Activated CD4-positive, alpha-beta memory T cell treated with anti-CD3 and anti-CD28 coated beads for 36 hours (primary cell): ENCODE data around the gene TBCEL. TPM values are rescaled to one million over a fixed set of nuclear protein-coding genes. Genes with fewer than 3 reads are reported as not detected.

Source experiments
- CTCF ChIA-PET: fragments of 350-600 bp; sonication (Branson Sonifier 250); formaldehyde crosslinking; loops from one replicate; lab custom pipeline; 2021; ENCODE audit warnings: antibody characterized with exemption, inconsistent platforms; lab: Charles Lee
- POLR2A ChIA-PET: fragments of 350-600 bp; sonication (Branson Sonifier 250); formaldehyde crosslinking; loops from one replicate; lab custom pipeline; 2021; ENCODE audit warnings: antibody characterized with exemption; lab: Charles Lee
- DNase-seq: peaks from one replicate; pipeline ENCODE4 v3.0.0-alpha.2; 2020
- H3K27ac Mint-ChIP-seq: one replicate; pipeline ENCODE4 v1.8.0; 2021; ENCODE audit warnings: mixed read lengths
- H3K27me3 Mint-ChIP-seq: one replicate; pipeline ENCODE4 v1.8.0; 2021; ENCODE audit warnings: mixed read lengths
- H3K36me3 Mint-ChIP-seq: one replicate; pipeline ENCODE4 v1.8.0; 2021; ENCODE audit warnings: mixed read lengths
- H3K4me1 Mint-ChIP-seq: one replicate; pipeline ENCODE4 v1.8.0; 2021; ENCODE audit warnings: low read depth, mixed read lengths
- H3K4me3 Mint-ChIP-seq: one replicate; pipeline ENCODE4 v1.8.0; 2021; ENCODE audit warnings: mild to moderate bottlenecking, mixed read lengths
- H3K9me3 Mint-ChIP-seq: one replicate; pipeline ENCODE4 v1.8.0; 2021; ENCODE audit warnings: mixed read lengths
- intact Hi-C: fragments of 100-400 bp; cut with micrococcal nuclease; formaldehyde crosslinking; loops from one replicate; pipeline ENCODE4 v1.15.1; 2023
- total RNA-seq, 2 experiments: library from RNA; stranded (reverse); gene quantifications; one replicate each; pipeline ENCODE4 v1.2.3, GENCODE V29; 2021

TBCEL gene
- total RNA-seq, 2 experiments from 2014 or later: 6.0 to 6.7 TPM

DNA sequence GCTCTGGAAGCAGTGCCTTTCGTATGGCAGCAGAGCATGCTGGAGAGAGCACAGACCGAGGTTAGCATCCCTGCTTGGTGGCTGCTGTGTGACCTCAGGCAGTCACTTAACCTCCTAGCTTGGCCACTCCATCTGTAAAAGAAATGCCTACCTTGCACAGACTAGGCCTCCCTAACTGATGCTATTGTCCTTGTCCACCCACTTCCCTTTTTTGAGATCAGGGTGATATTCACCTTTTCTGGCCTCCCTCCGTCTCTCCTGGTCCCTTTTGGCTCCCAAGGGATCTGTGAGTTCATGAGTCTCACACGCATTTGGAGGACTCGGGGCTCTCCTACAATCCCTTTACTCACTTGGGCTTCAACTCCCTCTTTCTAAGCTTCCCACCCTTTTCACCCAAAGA is 114.4 kb downstream of the TBCEL start:
- H3K4me1 Mint-ChIP-seq: no peaks in the 10 kb centered on the region

DNA sequence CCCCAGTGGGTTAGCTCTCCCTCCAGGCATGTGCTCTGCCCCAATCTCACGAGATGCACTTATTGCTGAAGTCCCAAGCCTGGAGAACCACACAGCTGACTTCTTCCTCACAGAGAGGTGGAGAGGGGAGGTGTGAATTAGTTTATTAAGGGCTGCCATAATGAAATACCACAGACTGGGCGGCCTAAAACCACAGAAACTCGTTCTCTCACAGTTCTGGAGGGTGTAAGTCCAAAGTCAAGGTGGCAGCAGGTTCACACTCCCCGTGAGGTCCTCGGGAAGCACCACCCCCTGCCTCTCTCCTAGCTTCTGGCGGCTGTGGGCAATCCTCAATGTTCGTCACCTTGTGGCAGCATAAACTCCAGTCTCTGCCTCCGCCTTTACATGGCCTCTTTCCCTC is 116.5 kb downstream of the TBCEL start:
- H3K27me3 Mint-ChIP-seq: no peaks in the 10 kb centered on the region
- intact Hi-C loops: no loop called here
- H3K27ac Mint-ChIP-seq: no peak overlapping the region
- no peaks in the 10 kb centered on the region for H3K36me3 Mint-ChIP-seq
- H3K4me1 Mint-ChIP-seq: no peaks in the 10 kb centered on the region
- POLR2A ChIA-PET: no interaction called here
- DNase-seq: no peak
- CTCF ChIA-PET: no interaction called here
- no peak overlapping the region for H3K4me3 Mint-ChIP-seq
- no peaks in the 10 kb centered on the region for H3K9me3 Mint-ChIP-seq

More for the DNA sequence above, 114.4 kb downstream of the TBCEL start:
- intact Hi-C loops: no loop called here
- CTCF ChIA-PET: no interaction called here
- H3K36me3 Mint-ChIP-seq: no peaks in the 10 kb centered on the region
- H3K27me3 Mint-ChIP-seq: no peaks in the 10 kb centered on the region
- no peak overlapping the region for H3K27ac Mint-ChIP-seq
- POLR2A ChIA-PET: no interaction called here
- H3K9me3 Mint-ChIP-seq: no peaks in the 10 kb centered on the region
- DNase-seq: no peak
- H3K4me3 Mint-ChIP-seq: no peak overlapping the region

Other genes starting within 250 kb of the TBCEL start
- gene TECTA, start 77.1 kb downstream of the TBCEL start, total RNA-seq: under 1 TPM; 0.17 to 0.19 TPM